ENCODE measurements around the gene LINC00237.

- TF ChIP-seq, protein P1, sequence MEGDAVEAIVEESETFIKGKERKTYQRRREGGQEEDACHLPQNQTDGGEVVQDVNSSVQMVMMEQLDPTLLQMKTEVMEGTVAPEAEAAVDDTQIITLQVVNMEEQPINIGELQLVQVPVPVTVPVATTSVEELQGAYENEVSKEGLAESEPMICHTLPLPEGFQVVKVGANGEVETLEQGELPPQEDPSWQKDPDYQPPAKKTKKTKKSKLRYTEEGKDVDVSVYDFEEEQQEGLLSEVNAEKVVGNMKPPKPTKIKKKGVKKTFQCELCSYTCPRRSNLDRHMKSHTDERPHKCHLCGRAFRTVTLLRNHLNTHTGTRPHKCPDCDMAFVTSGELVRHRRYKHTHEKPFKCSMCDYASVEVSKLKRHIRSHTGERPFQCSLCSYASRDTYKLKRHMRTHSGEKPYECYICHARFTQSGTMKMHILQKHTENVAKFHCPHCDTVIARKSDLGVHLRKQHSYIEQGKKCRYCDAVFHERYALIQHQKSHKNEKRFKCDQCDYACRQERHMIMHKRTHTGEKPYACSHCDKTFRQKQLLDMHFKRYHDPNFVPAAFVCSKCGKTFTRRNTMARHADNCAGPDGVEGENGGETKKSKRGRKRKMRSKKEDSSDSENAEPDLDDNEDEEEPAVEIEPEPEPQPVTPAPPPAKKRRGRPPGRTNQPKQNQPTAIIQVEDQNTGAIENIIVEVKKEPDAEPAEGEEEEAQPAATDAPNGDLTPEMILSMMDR (IDR thresholded peaks at IDR 0.05), result no peak
- no peak for TF ChIP-seq POLR2A (IDR thresholded peaks at IDR 0.05)
- TF ChIP-seq POLR2AphosphoS5 (IDR thresholded peaks at IDR 0.05; ENCODE audit: insufficient read depth in 1 of 2, low read depth in 1 of 2), result no peak
Observed at GRCh38 chr20:21077809-21078345, 28.3 kb downstream of the LINC00237 start.
